Hepatocyte (in vitro differentiated cells): ENCODE measurements around the gene PAQR3. TPM values are rescaled to one million over a fixed set of nuclear protein-coding genes. Genes with fewer than 3 reads are reported as not detected.

Experiments
- DNase-seq: peaks from one replicate; pipeline ENCODE4 v3.0.0-alpha.2; 2016; ENCODE audit warnings: low spot score
- H2AFZ ChIP-seq: fragments of 200-600 bp; sonication (generic); 2 replicates; pipeline ENCODE4 v1.6.0; 2016; ENCODE audit warnings: antibody characterized with exemption, mild to moderate bottlenecking
- H3K27ac ChIP-seq: fragments of 200-600 bp; sonication (generic); 2 replicates; pipeline ENCODE4 v1.5.1; 2016; ENCODE audit warnings: mild to moderate bottlenecking
- H3K27me3 ChIP-seq: fragments of 200-600 bp; sonication (generic); 2 replicates; pipeline ENCODE4 v1.6.1; 2016
- H3K36me3 ChIP-seq: fragments of 200-600 bp; sonication (generic); replicated peaks from 2 replicates; pipeline ENCODE4 v1.5.1; 2016; ENCODE audit warnings: low read depth; ENCODE audit not compliant: insufficient read depth
- H3K4me1 ChIP-seq: fragments of 200-600 bp; sonication (generic); 2 replicates; pipeline ENCODE4 v1.5.1; 2016; ENCODE audit warnings: mild to moderate bottlenecking, moderate library complexity; ENCODE audit not compliant: insufficient read depth
- H3K4me2 ChIP-seq: fragments of 200-600 bp; sonication (generic); 2 replicates; pipeline ENCODE4 v1.6.0; 2016
- H3K4me3 ChIP-seq: fragments of 200-600 bp; sonication (generic); 2 replicates; pipeline ENCODE4 v1.5.1; 2016; ENCODE audit warnings: mild to moderate bottlenecking
- H3K79me2 ChIP-seq: fragments of 200-600 bp; sonication (generic); 2 replicates; pipeline ENCODE4 v1.6.0; 2017; ENCODE audit warnings: mild to moderate bottlenecking
- H3K9me2 ChIP-seq: fragments of 200-600 bp; sonication (generic); replicated peaks from 2 replicates; pipeline ENCODE4 v1.6.0; 2017; ENCODE audit warnings: mild to moderate bottlenecking; ENCODE audit not compliant: insufficient read depth
- H3K9me3 ChIP-seq: fragments of 200-600 bp; sonication (generic); 2 replicates; pipeline ENCODE4 v1.5.1; 2016; ENCODE audit warnings: low read depth, mild to moderate bottlenecking
- H4K20me1 ChIP-seq: fragments of 200-600 bp; sonication (generic); 2 replicates; pipeline ENCODE4 v1.6.0; 2016; ENCODE audit warnings: mild to moderate bottlenecking; ENCODE audit not compliant: insufficient read depth, poor library complexity, severe bottlenecking
- EZH2 ChIP-seq: fragments of 200-600 bp; sonication (generic); IDR thresholded peaks from 2 replicates; pipeline ENCODE4 v1.6.1; 2016; ENCODE audit warnings: antibody characterized with exemption, mild to moderate bottlenecking, borderline replicate concordance
- EZH2phosphoT487 ChIP-seq: fragments of 200-600 bp; sonication (generic); IDR thresholded peaks from one replicate; pipeline ENCODE4 v1.6.1; 2018; ENCODE audit warnings: antibody characterized with exemption, mild to moderate bottlenecking, low read depth, moderate library complexity; ENCODE audit not compliant: unreplicated experiment, severe bottlenecking
- WGBS: methylation state at CpG from one replicate; pipeline ENCODE4 v1.1.6; 2016; ENCODE audit warnings: low lambda C conversion rate; ENCODE audit errors: missing lambda C conversion rate; 5-methylcytosine and 5-hydroxymethylcytosine counted together
- polyA plus RNA-seq: library from polyadenylated mRNA; unstranded; fragments of >200 nt; fragmentation: Nextera tagmentation; extraction: Ambion mirVana; gene quantifications from 2 replicates; pipeline ENCODE4 v1.2.1, GENCODE V29; 2016
- total RNA-seq: library from RNA; depleted of rRNA; stranded (reverse); fragments of >200 nt; gene quantifications from 2 replicates; pipeline ENCODE4 v1.2.3, GENCODE V29; 2014
- TF ChIP-seq, protein P1 (sequence below): fragments of 200-600 bp; sonication (generic); IDR thresholded peaks from 2 replicates; pipeline ENCODE4 v1.5.1; 2016; ENCODE audit warnings: antibody characterized with exemption, mild to moderate bottlenecking; ENCODE audit not compliant: poor library complexity

The PAQR3 gene
- total and polyA plus RNA-seq, 2 experiments from 2014 or later, result 6.1 to 17.5 TPM

DNA sequence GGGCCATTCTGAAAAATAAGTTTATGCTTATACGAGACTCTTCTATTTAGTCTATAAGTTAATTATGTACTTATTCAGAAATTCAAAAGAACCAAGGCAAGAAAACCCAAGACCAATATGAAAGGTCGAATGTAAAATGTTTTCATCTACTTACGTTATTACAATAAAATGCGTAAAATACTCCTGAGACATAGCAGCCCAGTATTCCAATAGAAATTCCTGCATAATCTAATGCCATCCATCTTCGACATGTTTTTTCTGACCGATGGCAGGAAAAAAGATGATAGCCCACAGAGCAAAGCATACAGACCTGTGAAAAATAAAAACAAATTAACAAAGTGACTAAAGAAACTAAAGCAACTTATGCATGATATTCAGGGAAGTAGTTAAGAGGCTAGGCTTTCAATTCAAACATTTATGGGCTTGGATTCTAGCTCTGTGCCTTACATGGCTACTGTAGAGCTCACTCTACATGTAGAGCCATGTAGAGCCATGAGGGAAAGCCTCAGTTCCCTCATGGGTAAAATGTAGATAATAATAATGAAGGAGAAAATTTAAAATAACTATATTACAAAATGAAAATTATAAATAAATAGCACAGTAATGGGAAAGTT is 9.1 kb downstream of the PAQR3 start:
- 95% methylated on average over 6 of the region's 6 CpGs for WGBS
- H3K4me3 ChIP-seq, result no peak overlapping the region
- no peaks in the 10 kb centered on the region for H3K9me3 ChIP-seq
- H3K36me3 ChIP-seq, result no peaks in the 10 kb centered on the region
- H2AFZ ChIP-seq, result no peak overlapping the region
- no peak overlapping the region for H3K4me2 ChIP-seq
- no peaks in the 10 kb centered on the region for H3K9me2 ChIP-seq
- no peaks in the 10 kb centered on the region for H3K79me2 ChIP-seq
- no peaks in the 10 kb centered on the region for H3K27me3 ChIP-seq
- no peak for DNase-seq
- no peak for TF ChIP-seq EZH2
- TF ChIP-seq EZH2phosphoT487, result no peak
- TF ChIP-seq, protein P1, sequence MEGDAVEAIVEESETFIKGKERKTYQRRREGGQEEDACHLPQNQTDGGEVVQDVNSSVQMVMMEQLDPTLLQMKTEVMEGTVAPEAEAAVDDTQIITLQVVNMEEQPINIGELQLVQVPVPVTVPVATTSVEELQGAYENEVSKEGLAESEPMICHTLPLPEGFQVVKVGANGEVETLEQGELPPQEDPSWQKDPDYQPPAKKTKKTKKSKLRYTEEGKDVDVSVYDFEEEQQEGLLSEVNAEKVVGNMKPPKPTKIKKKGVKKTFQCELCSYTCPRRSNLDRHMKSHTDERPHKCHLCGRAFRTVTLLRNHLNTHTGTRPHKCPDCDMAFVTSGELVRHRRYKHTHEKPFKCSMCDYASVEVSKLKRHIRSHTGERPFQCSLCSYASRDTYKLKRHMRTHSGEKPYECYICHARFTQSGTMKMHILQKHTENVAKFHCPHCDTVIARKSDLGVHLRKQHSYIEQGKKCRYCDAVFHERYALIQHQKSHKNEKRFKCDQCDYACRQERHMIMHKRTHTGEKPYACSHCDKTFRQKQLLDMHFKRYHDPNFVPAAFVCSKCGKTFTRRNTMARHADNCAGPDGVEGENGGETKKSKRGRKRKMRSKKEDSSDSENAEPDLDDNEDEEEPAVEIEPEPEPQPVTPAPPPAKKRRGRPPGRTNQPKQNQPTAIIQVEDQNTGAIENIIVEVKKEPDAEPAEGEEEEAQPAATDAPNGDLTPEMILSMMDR, result no peak
- H4K20me1 ChIP-seq, result no peaks in the 10 kb centered on the region
- no peak overlapping the region for H3K27ac ChIP-seq
- H3K4me1 ChIP-seq, result no peaks in the 10 kb centered on the region

DNA sequence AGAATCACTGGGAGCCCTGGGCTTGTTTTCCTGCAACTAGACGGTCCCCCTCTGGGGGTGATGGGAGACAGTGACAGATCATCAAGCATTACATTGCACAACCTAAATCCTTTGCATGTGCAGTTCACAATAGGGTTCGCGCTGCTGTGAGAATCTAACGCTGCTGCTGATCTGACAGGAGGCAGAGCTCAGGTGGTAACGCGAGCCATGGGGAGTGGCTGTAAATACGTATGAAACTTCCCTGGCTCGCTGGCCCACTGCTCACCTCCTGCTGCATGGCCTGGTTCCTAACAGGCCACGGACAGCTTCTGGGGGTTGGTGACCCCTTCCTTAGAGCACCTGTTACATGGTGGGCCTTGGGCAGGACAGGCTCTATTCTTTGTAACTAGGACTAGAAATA is 10.4 kb downstream of the PAQR3 start:
- no peaks in the 10 kb centered on the region for H3K4me1 ChIP-seq
- no peak overlapping the region for H3K4me3 ChIP-seq
- WGBS, result 91% methylated on average over 9 of the region's 9 CpGs
- TF ChIP-seq EZH2phosphoT487, result no peak
- TF ChIP-seq EZH2, result no peak
- TF ChIP-seq, protein P1, result no peak
- no peaks in the 10 kb centered on the region for H3K9me2 ChIP-seq
- no peaks in the 10 kb centered on the region for H3K27me3 ChIP-seq
- H3K27ac ChIP-seq, result no peak overlapping the region
- H4K20me1 ChIP-seq, result no peaks in the 10 kb centered on the region
- H3K79me2 ChIP-seq, result no peaks in the 10 kb centered on the region
- no peak overlapping the region for H3K4me2 ChIP-seq
- H3K9me3 ChIP-seq, result no peaks in the 10 kb centered on the region
- no peak overlapping the region for H2AFZ ChIP-seq
- no peak for DNase-seq
- no peaks in the 10 kb centered on the region for H3K36me3 ChIP-seq

DNA sequence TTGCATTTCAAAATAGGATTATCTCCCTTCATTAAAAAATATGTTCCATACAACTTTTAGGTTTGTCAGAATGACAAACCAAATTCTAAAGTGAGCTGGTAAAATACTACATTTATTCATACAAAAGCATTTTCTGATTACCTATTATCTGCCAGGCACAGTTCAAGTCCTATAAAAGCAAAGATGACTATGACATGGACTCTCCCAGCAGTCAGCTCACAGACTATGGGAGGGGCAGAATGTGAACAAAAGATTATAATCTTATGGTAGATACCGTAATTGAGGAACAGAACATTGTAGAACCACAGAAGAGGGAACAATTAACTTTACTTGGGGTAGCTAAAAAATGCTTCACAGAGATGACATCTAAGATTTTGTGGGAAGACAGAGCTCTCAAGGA is 12.4 kb downstream of the PAQR3 start:
- Histone ChIP-seq H4K20me1 (no peaks in the 10 kb centered on the region), H3K9me3 (no peaks in the 10 kb centered on the region), H3K9me2 (no peaks in the 10 kb centered on the region), H3K79me2 (no peaks in the 10 kb centered on the region), H3K4me2 (no peak overlapping the region), H3K27ac (no peak overlapping the region), H3K4me1 (no peaks in the 10 kb centered on the region), H2AFZ (no peak overlapping the region), H3K36me3 (no peaks in the 10 kb centered on the region), H3K27me3 (no peaks in the 10 kb centered on the region), H3K4me3 (no peak overlapping the region)
- no peak for TF ChIP-seq EZH2phosphoT487
- TF ChIP-seq, protein P1, result no peak
- no peak for TF ChIP-seq EZH2
- 89% methylated on average over 1 of the region's 1 CpG for WGBS
- no peak for DNase-seq
